A549 treated with Mapracorat at 1 μM for 4 hours (cell line): Measurements from ENCODE around the gene EXOC7. TPM values are rescaled to one million over a fixed set of nuclear protein-coding genes. Genes with fewer than 3 reads are reported as not detected.

Source experiments
- total RNA-seq: library from RNA; stranded (reverse); fragments of 200-300 nt; extraction: Qiagen RNA extraction; gene quantifications from 5 replicates; pipeline ENCODE4 v1.2.3, GENCODE V29; 2022

Gene EXOC7
- total RNA-seq, result 53.7 to 67.5 TPM (median 64.7 TPM) in 5 replicates

GRCh38 chr17:76103274-76104139 lies at the start of gene EXOC7:
Gene EXOC7, minus strand, starts transcription at chr17:76103787. Its CDS starts 95 bp downstream, at chr17:76103692.

GRCh38 chr17:76141212-76142038 lies 37.8 kb upstream of the EXOC7 start, which contains the start of gene FOXJ1:
Gene FOXJ1, minus strand, starts transcription at chr17:76141245. Its CDS starts 850 bp downstream, at chr17:76140395.

GRCh38 chr17:76078860-76079534 lies 24.6 kb downstream of the EXOC7 start, which contains the start of gene ZACN:
Gene ZACN, plus strand, starts transcription at chr17:76079182. Its CDS starts 83 bp downstream, at chr17:76079265.

GRCh38 chr17:76074390-76075363 lies 28.9 kb downstream of the EXOC7 start, which contains the start of gene GALR2:
Gene GALR2, plus strand, starts transcription at chr17:76074781. Its CDS starts 103 bp downstream, at chr17:76074884.

DNA sequence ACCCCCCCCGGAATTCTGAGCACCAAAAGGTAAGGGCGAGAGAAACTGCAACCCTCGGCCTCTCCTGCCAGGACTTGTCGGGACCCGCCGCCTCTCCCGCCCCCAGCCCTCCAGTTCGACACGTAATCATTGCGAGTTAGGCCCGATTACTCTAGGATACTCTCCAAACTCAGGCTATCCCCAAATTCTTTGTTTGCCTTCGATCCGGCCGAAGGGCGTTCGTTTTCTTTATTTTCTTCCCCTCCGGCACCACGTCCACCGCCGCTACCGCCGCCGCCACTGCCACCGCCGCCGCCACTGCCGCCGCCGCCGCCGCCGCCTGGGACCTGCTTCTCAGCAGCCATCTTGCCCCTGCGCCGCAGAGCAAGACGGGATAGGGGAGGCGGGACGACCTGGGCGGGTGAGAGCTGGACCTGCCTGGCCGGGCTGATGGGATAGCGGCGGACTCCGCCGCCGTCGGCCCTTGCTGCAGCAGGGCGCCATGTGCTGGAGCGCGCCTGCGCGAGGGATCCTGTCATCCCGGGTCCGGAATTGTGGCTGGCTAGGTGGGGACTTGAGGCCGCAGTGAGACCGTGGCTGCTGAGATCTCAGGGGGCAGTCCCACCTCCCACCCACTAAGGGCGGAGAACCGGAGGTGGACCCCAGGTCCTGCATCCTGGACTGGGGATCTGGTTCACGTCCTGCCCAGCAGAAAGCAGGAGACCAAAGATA lies 31.3 kb downstream of the EXOC7 start, which contains the start of gene SRP68:
Gene SRP68 (minus strand): TSS at position 370 of the 711 bp plus-strand sequence. CDS start 26 bp downstream, at position 344.

Other genes starting within 250 kb of the EXOC7 start
- 79.2 to 91.0 TPM (median 85.9 TPM) in 5 replicates for gene WBP2, start 248.5 kb downstream of the EXOC7 start, total RNA-seq
- 137 to 190 TPM (median 173 TPM) in 5 replicates for gene TRIM47, start 225.2 kb downstream of the EXOC7 start, total RNA-seq
- gene TRIM65, start 206.8 kb downstream of the EXOC7 start, total RNA-seq, result 27.9 to 41.7 TPM (median 38.6 TPM) in 5 replicates
- 82.5 to 130 TPM (median 123 TPM) in 5 replicates for gene MRPL38, start 198.9 kb downstream of the EXOC7 start, total RNA-seq
- 5.1 to 9.4 TPM (median 8.9 TPM) in 5 replicates for gene FBF1, start 162.7 kb downstream of the EXOC7 start, total RNA-seq
- gene ACOX1, start 124.6 kb downstream of the EXOC7 start, total RNA-seq, result 13.5 to 18.4 TPM (median 16.6 TPM) in 5 replicates
- gene TEN1, start 124.5 kb downstream of the EXOC7 start, total RNA-seq, result 20.6 to 26.5 TPM (median 25.5 TPM) in 5 replicates
- 4.2 to 6.2 TPM (median 4.7 TPM) in 5 replicates for gene CDK3, start 102.9 kb downstream of the EXOC7 start, total RNA-seq
- gene EVPL, start 76.5 kb downstream of the EXOC7 start, total RNA-seq, result 15.7 to 21.0 TPM (median 16.7 TPM) in 5 replicates
- 76.1 to 80.1 TPM (median 78.6 TPM) in 5 replicates for gene SRP68, start 31.3 kb downstream of the EXOC7 start, total RNA-seq
- gene GALR2, start 29.0 kb downstream of the EXOC7 start, total RNA-seq, result 0.54 to 2.1 TPM (median 1.8 TPM) in 5 replicates
- 0.10 to 0.36 TPM (median 0.22 TPM) in 5 replicates for gene ZACN, start 24.6 kb downstream of the EXOC7 start, total RNA-seq
- gene FOXJ1, start 37.5 kb upstream of the EXOC7 start, total RNA-seq, result 0.41 to 0.80 TPM (median 0.70 TPM) in 5 replicates
- 6.4 to 9.5 TPM (median 7.3 TPM) in 5 replicates for gene RNF157, start 136.7 kb upstream of the EXOC7 start, total RNA-seq
- 76.2 to 129 TPM (median 117 TPM) in 5 replicates for gene UBALD2, start 161.6 kb upstream of the EXOC7 start, total RNA-seq
- 0.45 to 1.5 TPM (median 1.2 TPM) in 5 replicates for gene QRICH2, start 204.5 kb upstream of the EXOC7 start, total RNA-seq